ENCODE results near the gene MED13L.

The MED13L gene

DNA sequence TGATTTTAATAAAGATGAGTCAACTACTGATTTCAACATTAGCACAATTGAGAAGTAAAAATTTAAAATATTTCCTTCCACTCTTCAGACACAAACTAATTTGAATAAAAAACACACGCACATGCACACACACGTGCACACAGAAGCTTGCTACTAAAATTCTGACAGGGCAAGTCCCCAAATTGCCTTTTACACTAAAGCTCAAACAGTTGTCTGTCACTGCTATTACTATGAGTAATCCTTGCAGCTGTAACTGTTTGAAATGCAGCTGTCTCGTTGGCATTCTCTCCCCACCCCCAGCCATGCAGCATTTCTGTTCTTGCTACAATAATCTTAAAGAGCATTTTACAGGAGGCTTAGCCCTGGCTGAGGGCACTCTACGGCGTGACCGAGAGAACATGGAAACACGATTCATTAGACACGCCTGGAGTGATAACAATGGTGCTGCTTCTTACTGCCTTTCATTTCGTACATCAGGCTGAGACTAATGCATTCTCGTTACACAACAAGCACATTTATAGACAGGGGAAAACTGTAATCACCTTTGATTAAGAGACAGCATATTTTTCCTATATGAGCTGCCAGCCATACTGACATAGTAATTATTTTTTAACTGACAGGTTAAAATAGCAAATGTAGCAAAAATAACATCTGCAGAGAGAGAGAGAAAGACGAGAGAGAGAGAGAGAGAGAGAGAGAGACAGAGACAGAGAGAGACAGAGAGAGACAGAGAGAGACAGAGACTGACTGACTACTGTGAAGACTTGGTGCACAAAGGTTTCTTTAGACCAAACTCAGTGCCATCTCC, 153.8 kb downstream of the MED13L start:
- peak; percentile 81 for DNase-seq

GRCh38 chr12:116122628-116123027, 154.9 kb downstream of the MED13L start:
- DNase-seq: no peak

- DNase-seq: no peak
Observed at GRCh38 chr12:116121453-116121871, 156.0 kb downstream of the MED13L start.

- DNase-seq: no peak
Observed at GRCh38 chr12:116116650-116117424, 160.7 kb downstream of the MED13L start.

DNA sequence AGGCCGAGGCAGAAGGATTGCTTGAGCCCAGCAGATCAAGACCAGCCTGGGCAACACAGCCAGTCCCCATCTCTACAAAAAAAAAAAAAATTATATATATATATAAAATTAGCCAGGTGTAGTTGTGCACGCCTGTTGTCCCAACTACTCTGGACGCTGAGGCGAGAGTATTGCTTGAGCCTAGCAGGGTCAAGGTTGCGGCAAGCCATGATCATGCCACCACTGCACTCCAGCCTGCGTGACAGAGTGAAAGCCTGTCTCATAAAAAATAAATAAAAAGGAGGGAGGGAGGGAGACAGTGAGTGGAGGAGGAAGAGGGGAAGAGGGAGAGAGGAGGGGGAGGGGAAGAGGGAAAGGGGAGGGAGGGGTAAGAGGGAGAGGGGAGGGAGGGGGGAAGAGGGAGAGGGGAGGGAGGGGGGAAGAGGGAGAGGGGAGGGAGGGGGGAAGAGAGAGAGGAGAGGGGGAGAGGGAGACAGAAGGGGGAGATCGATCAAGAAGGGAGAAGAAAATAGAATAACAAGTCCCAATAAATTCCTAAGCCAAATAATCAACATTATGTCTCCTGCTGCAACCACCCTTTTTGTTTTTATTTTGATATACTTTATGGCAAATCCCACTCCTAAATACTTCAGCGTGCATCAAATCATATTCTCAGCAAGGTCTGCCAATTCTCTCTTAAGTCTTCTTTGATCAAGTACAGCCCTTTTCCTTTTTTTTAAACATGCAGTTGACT, 163.9 kb downstream of the MED13L start:
- DNase-seq: no peak

DNA sequence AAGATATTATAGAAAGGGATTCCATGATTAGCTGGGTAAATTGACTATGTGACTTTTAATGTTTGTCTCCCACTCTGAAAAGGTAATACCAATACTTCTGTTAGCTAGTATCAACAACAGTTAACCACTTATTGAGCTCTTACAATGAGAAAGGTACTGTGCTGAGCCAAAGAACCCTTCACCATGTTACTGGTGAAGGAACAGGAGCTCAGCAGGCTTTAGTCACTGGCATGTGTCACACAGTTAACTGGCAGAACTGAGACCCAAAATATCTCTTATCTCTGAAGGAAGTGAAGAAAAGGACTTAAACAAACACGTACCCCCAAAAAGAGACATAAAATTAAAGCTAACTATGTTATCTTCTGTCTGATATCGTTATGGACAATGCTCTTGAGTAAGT, 170.6 kb downstream of the MED13L start:
- no peak for DNase-seq

DNA sequence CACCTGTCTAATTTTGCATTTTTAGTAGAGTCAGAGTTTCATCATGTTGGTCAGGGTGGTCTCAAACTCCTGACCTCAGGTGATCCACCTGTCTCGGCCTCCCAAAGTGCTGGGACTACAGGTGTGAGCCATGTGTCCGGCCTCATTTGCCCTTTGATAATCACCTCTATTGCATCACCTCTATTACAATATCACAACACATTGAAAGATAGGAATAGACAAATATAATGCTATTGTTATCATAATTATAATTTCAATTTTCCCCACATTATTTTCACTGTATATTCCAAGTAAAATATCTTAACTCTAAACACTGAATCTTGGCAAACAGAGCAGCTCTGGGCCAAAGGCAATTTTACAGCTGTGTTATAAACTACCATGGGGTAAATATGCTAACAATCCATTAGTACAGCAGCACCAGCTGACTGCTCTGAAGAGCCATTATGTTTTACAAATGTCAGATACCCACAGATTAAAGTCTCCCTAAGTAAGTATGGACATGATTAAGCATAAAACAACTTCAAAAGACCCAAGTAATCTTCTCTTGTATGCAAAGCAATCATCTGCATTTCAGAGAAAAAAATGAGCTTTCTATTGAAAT, 173.2 kb downstream of the MED13L start:
- no peak for DNase-seq

DNA sequence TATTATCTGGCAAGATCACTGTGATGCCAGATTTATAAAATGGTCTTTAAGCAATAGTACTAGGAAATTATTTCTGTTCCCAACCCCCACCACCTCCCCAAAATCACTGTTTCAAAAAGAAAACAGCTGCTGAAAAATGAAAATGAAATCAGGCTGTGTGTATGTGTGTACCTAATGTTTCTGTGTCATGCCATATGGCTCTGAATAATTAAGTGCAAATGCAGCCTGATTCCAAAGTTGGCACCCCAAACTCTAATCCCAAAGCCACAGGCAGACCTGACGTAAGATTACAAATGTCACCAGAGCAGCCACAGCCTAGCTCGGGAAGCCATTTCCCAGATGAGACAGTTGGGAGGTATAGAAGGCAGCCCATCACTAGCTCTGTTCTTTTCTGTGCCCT, 175.5 kb downstream of the MED13L start:
- DNase-seq: no peak

GRCh38 chr12:116099652-116100432, 177.7 kb downstream of the MED13L start:
- DNase-seq: no peak

- no peak for DNase-seq
Observed at GRCh38 chr12:116096874-116097273, 180.6 kb downstream of the MED13L start.

GRCh38 chr12:116094475-116094874, 183.0 kb downstream of the MED13L start:
- no peak for DNase-seq

DNA sequence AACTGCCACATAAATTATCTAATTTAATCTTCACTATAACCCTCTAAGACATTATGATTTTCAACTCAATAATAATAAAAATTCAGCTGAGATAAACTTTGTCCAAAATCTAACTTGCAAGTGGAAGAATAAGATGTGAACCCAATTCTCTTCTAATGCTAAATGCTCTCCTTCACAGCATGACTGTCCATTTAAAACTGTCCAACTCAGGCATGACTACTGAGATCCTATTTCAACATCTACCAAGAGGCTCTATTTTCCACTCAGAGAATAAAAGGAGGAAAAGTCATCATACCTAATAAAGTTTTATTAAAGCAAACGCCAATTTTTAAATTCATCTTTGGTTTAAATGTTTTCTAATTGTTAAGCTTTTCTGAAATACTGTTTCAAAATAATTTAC, 183.6 kb downstream of the MED13L start:
- DNase-seq: no peak

DNA sequence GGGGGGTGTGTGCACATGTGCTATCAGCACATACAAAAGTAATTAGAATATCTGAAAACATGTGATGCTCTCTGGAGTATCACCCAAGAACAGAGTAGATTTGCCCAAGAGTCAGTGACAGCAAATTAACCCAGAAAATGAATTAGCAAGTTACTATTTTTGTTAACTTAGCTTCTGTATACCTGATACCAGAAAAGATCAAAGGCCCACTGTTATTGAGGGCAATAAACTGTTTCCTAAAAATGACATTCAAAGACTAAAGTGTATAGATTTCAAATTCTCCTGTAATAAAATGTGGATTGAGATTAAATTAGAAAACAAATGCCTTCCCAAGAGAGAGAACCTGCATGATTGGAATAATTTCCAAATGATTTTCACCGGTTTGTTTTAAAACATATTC, 184.7 kb downstream of the MED13L start:
- DNase-seq: no peak

- no peak for DNase-seq
Observed at GRCh38 chr12:116092162-116092561, 185.3 kb downstream of the MED13L start.

GRCh38 chr12:116091579-116091978, 185.9 kb downstream of the MED13L start:
- no peak for DNase-seq

- DNase-seq: no peak
Observed at GRCh38 chr12:116090516-116090915, 187.0 kb downstream of the MED13L start.

GRCh38 chr12:116089080-116089479, 188.4 kb downstream of the MED13L start:
- no peak for DNase-seq

DNA sequence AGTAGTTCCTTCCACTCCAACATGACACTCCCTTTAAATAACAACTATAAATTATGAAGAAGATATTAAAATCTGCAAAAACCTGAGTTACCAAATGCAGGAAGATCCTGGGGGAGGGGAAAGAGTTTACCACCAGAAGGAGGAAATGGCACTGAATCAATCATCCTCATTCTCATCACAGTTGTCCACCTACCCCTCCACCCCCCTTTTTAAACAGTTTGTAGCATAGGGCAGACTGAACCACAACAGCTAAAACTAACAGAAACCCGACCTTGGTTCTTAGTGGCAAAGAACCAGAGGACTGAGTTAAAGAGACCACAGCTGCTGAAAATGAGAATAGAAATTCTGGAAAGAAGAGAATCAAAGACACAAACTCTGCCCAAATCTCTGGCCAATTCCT, 189.5 kb downstream of the MED13L start:
- no peak for DNase-seq

GRCh38 chr12:116087399-116087798, 190.1 kb downstream of the MED13L start:
- DNase-seq: no peak

DNA sequence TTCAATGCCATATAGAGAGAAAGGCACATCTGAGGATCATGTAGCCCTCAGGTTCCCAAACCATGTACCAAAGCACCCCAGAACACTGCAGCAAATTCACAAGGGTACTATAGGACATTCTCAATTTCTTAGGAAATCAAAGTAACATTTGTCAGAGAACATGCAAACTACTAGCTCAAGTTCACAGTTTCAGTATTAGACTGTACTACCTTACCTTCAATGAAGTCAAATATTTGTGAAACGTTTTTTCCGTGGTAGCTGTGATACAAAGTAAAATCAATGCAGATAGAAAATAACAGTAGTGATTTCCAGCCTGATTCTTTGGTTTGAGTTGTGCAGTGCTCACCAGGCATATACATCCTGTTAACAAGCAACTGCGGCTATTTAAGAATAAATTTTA, 197.1 kb downstream of the MED13L start:
- DNase-seq: no peak

DNA sequence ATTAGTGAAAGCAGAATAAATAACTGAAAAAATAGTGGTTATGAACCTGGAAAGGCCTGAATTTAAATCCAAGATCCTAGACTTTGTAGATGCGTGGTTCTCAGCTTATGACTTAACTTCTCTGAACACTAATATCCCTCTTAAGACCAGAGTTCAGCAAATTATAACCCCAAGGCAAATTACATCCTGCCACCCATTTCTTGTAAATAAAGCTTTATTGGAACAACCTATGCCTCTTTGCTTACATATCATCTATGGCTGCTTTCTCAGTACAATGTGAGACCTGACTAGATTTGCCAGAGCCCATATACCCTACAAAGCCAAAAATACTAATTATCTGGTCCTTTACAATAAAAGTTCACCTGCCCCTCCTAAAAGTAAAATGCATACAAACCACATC, 199.1 kb downstream of the MED13L start:
- DNase-seq: no peak

- DNase-seq: no peak
Observed at GRCh38 chr12:116077431-116077830, 200.1 kb downstream of the MED13L start.
